Adrenal gland (tissue), 5 donors: ENCODE results near the gene LSAMP.

Experiments
- CTCF ChIP-seq, 6 experiments: fragments of 450-650 bp in 4 of 6; fragments of 200-600 bp in 2 of 6; sonication (generic) in 1 of 6; IDR thresholded peaks; 1 replicate in 5 of 6; 2 replicates in 1 of 6; pipeline versions ENCODE4 v1.5.1 to v1.8.0; 2016 to 2021; ENCODE audit warnings: antibody characterized with exemption in 6 of 6, mild to moderate bottlenecking in 2 of 6, moderate library complexity in 1 of 6
- POLR2A ChIP-seq, 2 donors: fragments of 450-650 bp; IDR thresholded peaks; one replicate each; pipeline ENCODE4 v1.6.1; 2017; ENCODE audit warnings: antibody characterized with exemption in 2 of 2, mild to moderate bottlenecking in 2 of 2, moderate library complexity in 1 of 2
- donor health status: DM: no; HTN: no; CAD: no.

- TF ChIP-seq CTCF (IDR thresholded peaks at IDR 0.05) = no peak
- TF ChIP-seq POLR2A (IDR thresholded peaks at IDR 0.05) = no peak
These were observed 247.2 kb downstream of the LSAMP start for GRCh38 chr3:116198087-116198486.
